Uterus (tissue), 4 donors: Measurements from ENCODE around the gene ST8SIA5. TPM values are rescaled to one million over a fixed set of nuclear protein-coding genes. Genes with fewer than 3 reads are reported as not detected.

Source experiments
- DNase-seq, 2 donors: peaks; one replicate each; pipeline ENCODE4 v3.0.0-alpha.2; 2019 to 2020
- H3K27ac ChIP-seq, 2 donors: fragments of 200-600 bp; sonication (generic); 1 replicate in 1 of 2; 2 replicates in 1 of 2; pipeline ENCODE4 v1.5.1; 2016 to 2018
- H3K27me3 ChIP-seq, 2 donors: fragments of 200-600 bp; sonication (generic); one replicate each; pipeline ENCODE4 v1.5.1; 2018 to 2019; ENCODE audit warnings: control low read depth in 1 of 2
- H3K36me3 ChIP-seq, 2 donors: fragments of 200-600 bp; sonication (generic); one replicate each; pipeline ENCODE4 v1.5.1; 2019; ENCODE audit warnings: control low read depth in 1 of 2
- H3K4me1 ChIP-seq, 2 donors: fragments of 200-600 bp; sonication (generic); one replicate each; pipeline ENCODE4 v1.5.1; 2018 to 2019; ENCODE audit warnings: control low read depth in 1 of 2
- H3K4me3 ChIP-seq, 2 donors: fragments of 200-600 bp; sonication (generic); 1 replicate in 1 of 2; 2 replicates in 1 of 2; pipeline ENCODE4 v1.5.1; 2018 to 2019; ENCODE audit warnings: mild to moderate bottlenecking in 1 of 2
- H3K9me3 ChIP-seq, 2 donors: fragments of 200-600 bp; sonication (generic); one replicate each; pipeline ENCODE4 v1.5.1; 2019; ENCODE audit warnings: control low read depth in 1 of 2
- POLR2A ChIP-seq, 2 donors: fragments of 450-650 bp; IDR thresholded peaks; one replicate each; pipeline ENCODE4 v1.6.1; 2016; ENCODE audit warnings: antibody characterized with exemption in 2 of 2, mild to moderate bottlenecking in 1 of 2, moderate library complexity in 1 of 2
- intact Hi-C: fragments of 100-400 bp; cut with DNase I; formaldehyde crosslinking; loops from one replicate; pipeline ENCODE4 v1.15.1; 2023; ENCODE audit warnings: low total_unique reads
- total RNA-seq, 4 donors: library from RNA; depleted of rRNA in 3 of 4; stranded (reverse); fragments of >200 nt in 3 of 4; gene quantifications; one replicate each; pipeline versions ENCODE4 v1.1.0 to v1.2.4, GENCODE V29; 2014 to 2023
- TF ChIP-seq, protein P1 (sequence below), 4 experiments: fragments of 200-600 bp in 2 of 4; fragments of 450-650 bp in 2 of 4; sonication (generic) in 2 of 4; IDR thresholded peaks; one replicate each; pipeline ENCODE4 v1.5.1; 2016 to 2019; ENCODE audit warnings: antibody characterized with exemption in 4 of 4, mild to moderate bottlenecking in 2 of 4, moderate library complexity in 1 of 4
- donor health status: DM: yes; HTN: yes; CAD: no.

ST8SIA5 gene
- total RNA-seq, 4 donors from 2014 or later, result 0.76 TPM; not detected in 3

DNA sequence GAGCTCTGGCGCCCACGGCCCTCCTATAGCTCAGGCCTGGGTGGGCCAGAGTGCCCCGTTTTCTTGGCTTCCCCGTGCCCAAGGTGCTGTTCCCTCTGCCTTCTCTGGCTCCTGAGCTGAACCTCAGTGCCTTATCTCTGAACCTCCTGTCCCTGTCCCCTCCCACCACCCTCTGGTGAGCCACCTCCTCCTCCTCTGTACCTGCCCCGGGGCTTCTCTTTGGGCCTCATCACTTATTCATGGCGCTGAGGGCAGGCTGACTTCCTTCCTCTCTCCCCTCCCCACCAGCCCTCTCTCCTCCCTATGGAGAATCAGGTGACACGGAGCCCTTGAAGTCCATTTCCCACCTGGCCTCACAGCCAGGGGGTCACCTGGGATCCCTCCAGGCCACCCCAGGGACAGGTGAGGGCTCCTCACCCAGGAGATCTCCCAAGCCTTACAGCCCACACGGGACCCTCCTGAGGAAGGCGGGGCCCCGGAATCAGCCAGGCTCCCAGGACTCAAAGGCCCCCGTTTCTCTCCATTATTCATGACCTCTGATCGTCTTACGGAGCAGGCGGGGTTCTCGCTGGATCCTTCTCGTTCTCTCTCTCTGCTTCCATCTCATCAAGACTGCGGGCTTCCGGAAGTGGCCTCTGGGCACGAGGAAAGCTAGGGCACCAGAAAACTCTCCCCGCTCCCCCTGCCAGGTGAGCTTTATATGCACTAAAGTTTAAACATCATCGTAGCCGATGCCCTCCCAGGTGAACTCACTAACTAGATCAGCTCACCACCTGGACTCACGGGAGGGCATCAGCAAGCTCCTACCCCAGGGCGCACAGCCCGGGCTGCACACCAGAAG, 99.5 kb downstream of the ST8SIA5 start, which contains the start of gene LOXHD1:
TSS of gene LOXHD1 (minus strand) at position 106 of the 841 bp plus-strand sequence. CDS start 187 bp downstream, outside the sequence.
- TF ChIP-seq POLR2A (IDR thresholded peaks at IDR 0.05), result no peak
- TF ChIP-seq, protein P1, sequence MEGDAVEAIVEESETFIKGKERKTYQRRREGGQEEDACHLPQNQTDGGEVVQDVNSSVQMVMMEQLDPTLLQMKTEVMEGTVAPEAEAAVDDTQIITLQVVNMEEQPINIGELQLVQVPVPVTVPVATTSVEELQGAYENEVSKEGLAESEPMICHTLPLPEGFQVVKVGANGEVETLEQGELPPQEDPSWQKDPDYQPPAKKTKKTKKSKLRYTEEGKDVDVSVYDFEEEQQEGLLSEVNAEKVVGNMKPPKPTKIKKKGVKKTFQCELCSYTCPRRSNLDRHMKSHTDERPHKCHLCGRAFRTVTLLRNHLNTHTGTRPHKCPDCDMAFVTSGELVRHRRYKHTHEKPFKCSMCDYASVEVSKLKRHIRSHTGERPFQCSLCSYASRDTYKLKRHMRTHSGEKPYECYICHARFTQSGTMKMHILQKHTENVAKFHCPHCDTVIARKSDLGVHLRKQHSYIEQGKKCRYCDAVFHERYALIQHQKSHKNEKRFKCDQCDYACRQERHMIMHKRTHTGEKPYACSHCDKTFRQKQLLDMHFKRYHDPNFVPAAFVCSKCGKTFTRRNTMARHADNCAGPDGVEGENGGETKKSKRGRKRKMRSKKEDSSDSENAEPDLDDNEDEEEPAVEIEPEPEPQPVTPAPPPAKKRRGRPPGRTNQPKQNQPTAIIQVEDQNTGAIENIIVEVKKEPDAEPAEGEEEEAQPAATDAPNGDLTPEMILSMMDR (IDR thresholded peaks at IDR 0.05), result no peak
- no peaks in the 10 kb centered on the region for H3K4me1 ChIP-seq
- H3K9me3 ChIP-seq, result no peaks in the 10 kb centered on the region
- no peaks in the 10 kb centered on the region for H3K36me3 ChIP-seq
- no peak within 1 kb of the TSS for H3K4me3 ChIP-seq
- DNase-seq, result no peak
- intact Hi-C loops, result no loop called here
- H3K27ac ChIP-seq, result no peak within 1 kb of the TSS
- no peaks in the 10 kb centered on the region for H3K27me3 ChIP-seq

DNA sequence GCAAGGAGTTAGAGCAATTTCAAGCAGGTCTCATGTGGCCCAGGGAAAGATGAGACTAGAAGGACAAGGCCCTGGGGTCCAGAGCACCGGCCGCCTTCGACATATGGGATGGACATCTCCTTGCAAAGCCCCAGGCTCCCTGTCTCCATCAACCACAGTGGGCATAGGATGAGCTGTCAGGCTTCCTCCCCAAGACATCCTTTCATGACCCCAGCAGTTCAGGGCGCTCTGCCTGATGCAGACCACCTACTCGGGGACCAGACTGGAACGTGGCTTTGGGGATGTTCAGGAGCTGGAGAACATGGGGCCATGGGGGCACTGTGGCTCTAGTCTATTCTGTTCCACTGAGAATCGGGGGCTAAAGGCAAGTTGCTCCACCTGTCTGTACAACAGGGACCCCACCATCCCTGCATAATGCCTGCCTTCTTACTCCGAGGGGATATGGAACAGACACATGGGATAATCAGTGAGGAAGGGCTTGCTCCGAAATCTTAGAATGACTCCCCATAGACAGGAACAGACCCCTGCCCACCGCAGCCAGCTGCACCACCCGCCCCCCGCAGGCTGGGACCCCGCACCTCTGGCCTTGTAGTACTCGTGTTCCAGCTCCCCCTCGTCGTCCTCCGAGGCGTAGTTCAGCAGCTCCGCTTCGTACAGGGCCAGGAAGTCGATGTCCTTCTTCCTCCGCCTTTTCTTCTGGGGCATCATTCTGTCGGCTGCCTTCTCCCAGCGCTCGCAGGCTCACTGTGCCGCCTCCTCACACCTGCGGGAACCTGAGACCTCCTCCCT, 100.3 kb downstream of the ST8SIA5 start:
- intact Hi-C loops, result no loop called here
- DNase-seq, result no peak
- no peak overlapping the region for H3K27ac ChIP-seq

DNA sequence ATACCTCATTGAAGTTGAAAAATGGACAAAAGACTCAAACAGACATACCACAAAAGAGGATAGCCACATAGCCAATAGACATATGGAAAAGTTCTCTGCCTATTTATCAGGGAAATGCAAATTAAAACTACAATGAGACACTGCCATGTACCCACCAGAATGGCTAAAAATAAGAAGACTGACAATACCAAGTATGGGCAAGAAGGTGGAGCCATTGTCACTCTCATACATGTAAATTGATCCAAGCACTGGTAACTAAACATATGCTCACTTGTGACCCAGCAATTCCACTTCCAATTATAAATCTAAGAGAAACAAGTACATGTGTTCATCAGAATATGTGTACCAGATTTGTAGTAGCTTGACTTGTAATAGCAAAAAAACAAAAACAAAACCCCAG, 104.5 kb downstream of the ST8SIA5 start:
- TF ChIP-seq, protein P1 (IDR thresholded peaks at IDR 0.05), result no peak
- TF ChIP-seq POLR2A (IDR thresholded peaks at IDR 0.05), result no peak
- Histone ChIP-seq H3K4me1 (no peaks in the 10 kb centered on the region), H3K4me3 (no peak overlapping the region), H3K9me3 (no peaks in the 10 kb centered on the region), H3K36me3 (no peaks in the 10 kb centered on the region), H3K27ac (no peak overlapping the region), H3K27me3 (no peaks in the 10 kb centered on the region)
- intact Hi-C loops, result no loop called here
- no peak for DNase-seq

More for the DNA sequence above, 100.3 kb downstream of the ST8SIA5 start:
- H3K9me3 ChIP-seq, result no peaks in the 10 kb centered on the region
- no peak for TF ChIP-seq POLR2A (IDR thresholded peaks at IDR 0.05)
- TF ChIP-seq, protein P1 (IDR thresholded peaks at IDR 0.05), result no peak
- H3K36me3 ChIP-seq, result no peaks in the 10 kb centered on the region
- no peak overlapping the region for H3K4me3 ChIP-seq
- H3K27me3 ChIP-seq, result no peaks in the 10 kb centered on the region
- H3K4me1 ChIP-seq, result no peaks in the 10 kb centered on the region

DNA sequence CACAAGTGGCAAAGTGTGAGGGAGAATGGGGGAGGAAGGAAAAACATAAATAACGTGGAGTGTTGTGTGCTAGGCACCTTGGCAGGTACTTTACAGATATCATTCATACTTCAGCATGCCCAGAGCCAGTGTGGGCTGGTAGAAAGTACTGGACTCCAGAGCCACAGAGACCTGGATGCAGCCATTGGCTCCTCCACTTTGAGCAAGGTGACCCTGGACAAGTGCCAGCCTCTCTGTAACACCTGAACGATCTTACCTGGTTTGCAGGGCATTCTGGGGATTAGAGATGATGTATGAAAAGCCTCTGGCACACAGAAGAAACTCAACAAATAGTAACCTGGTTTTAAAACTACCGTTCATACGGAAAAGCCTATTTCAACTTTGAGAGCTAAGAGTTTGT, 106.2 kb downstream of the ST8SIA5 start:
- no peaks in the 10 kb centered on the region for H3K36me3 ChIP-seq
- TF ChIP-seq, protein P1 (IDR thresholded peaks at IDR 0.05), result no peak
- no peak for TF ChIP-seq POLR2A (IDR thresholded peaks at IDR 0.05)
- no peak overlapping the region for H3K4me3 ChIP-seq
- intact Hi-C loops, result no loop called here
- H3K4me1 ChIP-seq, result no peaks in the 10 kb centered on the region
- no peak for DNase-seq
- H3K27me3 ChIP-seq, result no peaks in the 10 kb centered on the region
- H3K27ac ChIP-seq, result no peak overlapping the region
- no peaks in the 10 kb centered on the region for H3K9me3 ChIP-seq
